Naive thymus-derived CD4-positive, alpha-beta T cell (primary cell): ENCODE measurements around the gene SPG7. TPM values are rescaled to one million over a fixed set of nuclear protein-coding genes. Genes with fewer than 3 reads are reported as not detected.

Experiments
- ATAC-seq: fragments of 150-1000 bp; cut with Tn5 transposase; 2 replicates; pipeline ENCODE4 v1.10.0; 2021; ENCODE audit warnings: mild to moderate bottlenecking, moderate library complexity
- CTCF ChIA-PET: fragments of 350-600 bp; sonication (Branson Sonifier 250); formaldehyde crosslinking; loops from one replicate; lab custom pipeline; 2021; ENCODE audit warnings: antibody characterized with exemption; lab: Charles Lee
- POLR2A ChIA-PET: fragments of 350-600 bp; sonication (Branson Sonifier 250); formaldehyde crosslinking; loops from one replicate; lab custom pipeline; 2021; ENCODE audit warnings: antibody characterized with exemption, inconsistent platforms; lab: Charles Lee
- DNase-seq, 9 donors: peaks; one replicate each; pipeline versions ENCODE4 v3.0.0 to v3.0.0-alpha.2; 2020 to 2022; ENCODE audit warnings: mixed read lengths in 1 of 9
- H3K27ac ChIP-seq: one replicate; pipeline ENCODE4 v1.7.0; 2013; ENCODE audit warnings: mild to moderate bottlenecking, low read depth, low read length, moderate library complexity
- H3K27me3 ChIP-seq, 2 donors: one replicate each; pipeline ENCODE4 v1.7.0; 2013; ENCODE audit warnings: low read length in 2 of 2, mild to moderate bottlenecking in 2 of 2, moderate library complexity in 2 of 2; ENCODE audit not compliant: control insufficient read depth in 2 of 2, insufficient read depth in 2 of 2
- H3K36me3 ChIP-seq, 3 experiments: 1 replicate in 2 of 3; 2 replicates in 1 of 3; pipeline ENCODE4 v1.7.0; 2013; ENCODE audit warnings: low read length in 3 of 3, mild to moderate bottlenecking in 3 of 3, moderate library complexity in 1 of 3; ENCODE audit not compliant: insufficient read depth in 3 of 3, control insufficient read depth in 2 of 3
- H3K4me1 ChIP-seq, 2 donors: one replicate each; pipeline ENCODE4 v1.7.0; 2013; ENCODE audit warnings: low read length in 2 of 2, mild to moderate bottlenecking in 2 of 2, moderate library complexity in 1 of 2; ENCODE audit not compliant: control insufficient read depth in 2 of 2, insufficient read depth in 2 of 2
- H3K4me3 ChIP-seq: 2 replicates; pipeline ENCODE4 v1.7.0; 2013; ENCODE audit warnings: mild to moderate bottlenecking, low read length
- H3K9me3 ChIP-seq, 3 experiments: 1 replicate in 2 of 3; 2 replicates in 1 of 3; pipeline ENCODE4 v1.7.0; 2013; ENCODE audit warnings: low read length in 3 of 3; ENCODE audit not compliant: control insufficient read depth in 2 of 3
- H3K27ac Mint-ChIP-seq, 9 donors: one replicate each; pipeline ENCODE4 v1.8.0; 2020 to 2022; ENCODE audit warnings: mixed read lengths in 9 of 9, mild to moderate bottlenecking in 8 of 9, moderate library complexity in 5 of 9, inconsistent platforms in 2 of 9
- H3K27me3 Mint-ChIP-seq, 5 donors: one replicate each; pipeline ENCODE4 v1.8.0; 2021 to 2022; ENCODE audit warnings: mixed read lengths in 5 of 5, mild to moderate bottlenecking in 1 of 5
- H3K36me3 Mint-ChIP-seq, 5 donors: one replicate each; pipeline ENCODE4 v1.8.0; 2020 to 2022; ENCODE audit warnings: mixed read lengths in 5 of 5, mild to moderate bottlenecking in 3 of 5, inconsistent platforms in 1 of 5
- H3K4me1 Mint-ChIP-seq, 7 donors: one replicate each; pipeline ENCODE4 v1.8.0; 2020 to 2022; ENCODE audit warnings: mixed read lengths in 7 of 7, mild to moderate bottlenecking in 3 of 7, inconsistent platforms in 1 of 7
- H3K4me3 Mint-ChIP-seq, 10 donors: one replicate each; pipeline ENCODE4 v1.8.0; 2020 to 2022; ENCODE audit warnings: mild to moderate bottlenecking in 10 of 10, mixed read lengths in 10 of 10, moderate library complexity in 6 of 10, inconsistent platforms in 2 of 10
- H3K9me3 Mint-ChIP-seq, 11 donors: one replicate each; pipeline ENCODE4 v1.8.0; 2020 to 2022; ENCODE audit warnings: mixed read lengths in 11 of 11, mild to moderate bottlenecking in 4 of 11, inconsistent platforms in 1 of 11, moderate library complexity in 1 of 11
- intact Hi-C, 2 donors: fragments of 100-400 bp; cut with micrococcal nuclease; formaldehyde crosslinking; loops; one replicate each; pipeline ENCODE4 v1.15.1; 2023
- polyA plus RNA-seq, 2 donors: library from polyadenylated mRNA; unstranded; fragments of 300-500 nt; fragmentation: Illumina TruSeq; gene quantifications; one replicate each; pipeline ENCODE4 v1.2.3, GENCODE V29; 2021
- total RNA-seq, 6 experiments: library from RNA in 5 of 6; stranded (reverse) in 5 of 6; gene quantifications; 1 replicate in 5 of 6; 2 replicates in 1 of 6; pipeline ENCODE4 v1.2.3 and lab custom pipeline; 2021 to 2026

SPG7 gene
- total and polyA plus RNA-seq, 7 experiments from 2014 or later: 48.6 to 181 (median 151) TPM

DNA sequence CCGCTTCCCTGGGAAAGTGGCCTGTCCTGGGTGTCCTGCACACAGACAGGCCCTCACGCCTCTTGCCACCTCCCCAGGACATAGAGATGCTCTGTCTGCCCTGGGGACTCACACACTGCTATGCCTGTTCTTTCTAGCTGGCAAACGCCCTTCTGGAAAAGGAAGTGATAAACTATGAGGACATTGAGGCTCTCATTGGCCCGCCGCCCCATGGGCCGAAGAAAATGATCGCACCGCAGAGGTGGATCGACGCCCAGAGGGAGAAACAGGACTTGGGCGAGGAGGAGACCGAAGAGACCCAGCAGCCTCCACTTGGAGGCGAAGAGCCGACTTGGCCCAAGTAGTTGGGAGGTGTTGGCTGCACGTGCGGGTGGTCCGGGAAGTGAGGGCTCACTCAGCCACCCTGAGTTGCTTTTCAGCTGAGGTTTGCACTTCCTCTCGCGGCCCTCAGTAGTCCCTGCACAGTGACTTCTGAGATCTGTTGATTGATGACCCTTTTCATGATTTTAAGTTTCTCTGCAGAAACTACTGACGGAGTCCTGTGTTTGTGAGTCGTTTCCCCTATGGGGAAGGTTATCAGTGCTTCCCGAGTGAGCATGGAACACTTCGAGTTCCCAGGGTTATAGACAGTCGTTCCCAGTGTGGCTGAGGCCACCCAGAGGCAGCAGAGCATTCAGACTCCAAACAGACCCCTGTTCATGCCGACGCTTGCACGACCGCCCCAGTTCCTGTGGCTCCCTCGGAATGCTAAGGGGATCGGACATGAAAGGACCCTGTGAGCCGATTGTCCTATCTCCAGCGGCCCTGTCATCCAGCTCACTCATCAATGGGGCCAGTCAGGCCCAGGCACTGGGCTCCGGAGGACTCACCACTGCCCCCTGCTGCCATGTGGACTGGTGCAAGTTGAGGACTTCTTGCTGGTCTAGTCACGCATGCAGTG is 48.8 kb downstream of the SPG7 start:
- Histone ChIP-seq H3K4me1 (peaks cover 8 to 13% of the 10 kb centered on the region in 2 donors), H3K27me3 (no peaks in the 10 kb centered on the region), H3K9me3 (no peaks in the 10 kb centered on the region), H3K27ac (no peak overlapping the region), H3K36me3 (peaks cover 3 to 61% (median 7%) of the 10 kb centered on the region in 3 experiments), H3K4me3 (no peak overlapping the region)
- intact Hi-C loops: loop anchor here (1.0 kb wide), 1 partner anchor 224 kb away; no protein-coding TSS in a partner anchor
- Mint-ChIP-seq H3K27me3 (no peaks in the 10 kb centered on the region), H3K9me3 (peaks cover 0 to 2% (median 0%) of the 10 kb centered on the region in 11 donors), H3K36me3 (peaks cover 5 to 24% (median 7%) of the 10 kb centered on the region in 5 donors), H3K4me1 (peaks cover 15 to 31% (median 25%) of the 10 kb centered on the region in 7 donors), H3K4me3 (peak overlapping the region; percentile 5 to 81 (median 56)), H3K27ac (peak overlapping the region; percentile 14 to 93 (median 80))
- ATAC-seq (peak; percentile 55), DNase-seq (peak; percentile 52 to 81 (median 71))
- ChIA-PET POLR2A (interaction anchor here (0.6 to 2.1 kb wide), 4 partner anchors 8 to 49 kb away, joined by 3 to 12 read pairs (median 4); partner anchors contain the start of gene SPG7), CTCF (interaction anchor here (0.5 to 1.2 kb wide), 6 partner anchors 8 to 241 kb away, joined by 3 to 8 read pairs (median 4); no protein-coding TSS in a partner anchor)

DNA sequence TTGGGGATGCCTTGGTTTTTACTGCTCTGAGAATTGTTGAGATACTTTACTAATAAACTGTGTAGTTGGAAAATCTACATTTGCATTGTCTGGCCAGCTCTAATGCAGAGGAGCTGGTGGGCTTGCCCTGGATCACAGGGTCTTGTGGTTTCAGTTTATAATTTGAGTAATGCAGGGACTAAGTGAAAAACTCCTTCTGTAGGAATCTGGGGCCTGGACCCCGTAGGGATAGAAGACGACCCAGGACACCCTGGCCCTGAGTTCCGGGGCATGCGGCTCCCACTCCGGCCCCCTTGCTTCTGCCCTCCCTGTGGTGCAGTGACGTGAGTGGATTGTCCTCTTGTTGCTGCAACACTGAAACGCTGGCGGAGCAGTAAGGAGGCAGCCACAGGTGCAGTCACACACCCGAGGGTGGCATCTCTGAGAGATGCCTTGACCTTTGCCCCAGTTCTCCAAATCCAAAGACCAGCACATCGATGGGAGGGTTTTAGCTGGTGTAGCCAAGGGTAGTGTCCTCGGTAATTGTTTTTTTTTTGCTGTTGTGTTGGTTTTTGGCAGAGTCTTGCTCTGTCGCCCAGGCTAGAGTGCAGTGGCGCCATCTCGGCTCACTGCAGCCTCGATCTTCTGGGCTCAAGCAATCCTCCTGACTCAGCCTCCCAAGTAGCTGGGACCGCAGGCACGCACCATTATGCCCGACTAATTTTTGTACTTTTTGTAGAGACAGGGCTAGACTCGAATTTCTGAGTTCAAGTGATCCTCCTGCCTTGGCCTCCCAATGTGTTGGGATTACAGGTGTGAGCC is 49.7 kb downstream of the SPG7 start:
- DNase-seq (no peak), ATAC-seq (no peak)
- Mint-ChIP-seq H3K9me3 (peaks cover 0 to 2% (median 0%) of the 10 kb centered on the region in 11 donors), H3K4me3 (peak overlapping the region; percentile 5 to 81 (median 56)), H3K27me3 (no peaks in the 10 kb centered on the region), H3K27ac (peak overlapping the region; percentile 14 to 93 (median 80)), H3K36me3 (peaks cover 11 to 27% (median 12%) of the 10 kb centered on the region in 5 donors), H3K4me1 (peaks cover 22 to 39% (median 31%) of the 10 kb centered on the region in 7 donors)
- no peak overlapping the region for H3K4me3 ChIP-seq
- H3K4me1 ChIP-seq: peaks cover 17 to 22% of the 10 kb centered on the region in 2 donors
- ChIA-PET CTCF (interaction anchor here (0.6 to 1.2 kb wide), 4 partner anchors 23 to 241 kb away, joined by 3 to 8 read pairs (median 4); no protein-coding TSS in a partner anchor), POLR2A (interaction anchor here (0.6 to 2.2 kb wide), 7 partner anchors 16 to 121 kb away, joined by 3 to 12 read pairs (median 5); partner anchors contain the start of gene SPG7)
- H3K27me3 ChIP-seq: no peaks in the 10 kb centered on the region
- intact Hi-C loops: loop anchor here (1.0 kb wide), 1 partner anchor 225 kb away; no protein-coding TSS in a partner anchor
- H3K27ac ChIP-seq: no peak overlapping the region
- no peaks in the 10 kb centered on the region for H3K9me3 ChIP-seq
- peaks cover 4 to 61% (median 12%) of the 10 kb centered on the region in 3 experiments for H3K36me3 ChIP-seq

DNA sequence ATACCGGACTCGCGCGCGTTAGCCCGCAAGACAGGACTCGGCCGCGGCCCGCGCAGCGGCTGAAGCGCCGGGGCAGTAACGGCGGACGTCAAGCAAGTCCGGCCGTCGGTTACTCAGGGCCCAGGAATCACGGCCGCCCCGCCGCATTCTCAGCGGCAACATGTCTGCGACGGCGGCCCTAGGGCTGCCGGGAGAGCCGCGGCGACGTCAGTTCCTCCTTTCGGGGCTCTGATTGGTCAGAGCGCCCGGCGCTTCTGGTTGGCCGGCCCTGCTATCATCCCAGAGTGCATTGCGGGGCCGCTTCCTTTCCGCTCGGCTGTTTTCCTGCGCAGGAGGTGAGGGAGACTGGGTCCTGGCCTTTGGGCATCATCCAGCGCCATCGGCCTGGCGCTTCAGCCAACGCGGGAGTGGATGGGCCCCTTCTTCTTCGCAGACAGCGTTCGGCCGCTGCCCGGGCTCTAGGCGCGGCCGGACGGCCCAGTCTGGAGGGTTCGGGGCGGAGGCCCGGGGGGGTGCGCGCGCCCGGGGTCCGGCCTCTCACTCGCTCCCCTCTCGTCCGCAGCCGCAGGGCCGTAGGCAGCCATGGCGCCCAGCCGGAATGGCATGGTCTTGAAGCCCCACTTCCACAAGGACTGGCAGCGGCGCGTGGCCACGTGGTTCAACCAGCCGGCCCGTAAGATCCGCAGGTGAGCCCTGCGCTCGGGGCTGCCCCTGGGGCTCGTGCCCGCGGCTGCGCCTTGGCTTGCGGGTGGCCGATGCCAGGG is 52.4 kb downstream of the SPG7 start, which contains the start of gene RPL13:
Gene RPL13, plus strand, starts transcription at position 305 of the 764 bp plus-strand sequence. Its CDS starts 278 bp downstream, at position 583.
- ChIA-PET CTCF (no interaction called here), POLR2A (interaction anchor here (0.6 to 2.2 kb wide), 10 partner anchors 8 to 245 kb away, joined by 3 to 10 read pairs (median 5); partner anchors contain the start of genes CPNE7 and SPG7)
- intact Hi-C loops: loop anchor here (1.0 to 5.0 kb wide), 19 partner anchors 11 to 1608 kb away; partner anchors contain the start of genes ANKRD11 (in 2 of the 2), SPG7 (in 2 of the 2), BANP (in 1 of the 2) and CDH15 (in 1 of the 2)
- ATAC-seq (peak; percentile 96), DNase-seq (peak; percentile 79 to 95 (median 92))
- peak within 1 kb of the TSS; percentile 85 to 99 (median 96) for H3K4me3 Mint-ChIP-seq
- Histone ChIP-seq H3K27ac (peak within 1 kb of the TSS; percentile 87), H3K4me3 (peak within 1 kb of the TSS; percentile 97), H3K36me3 (peaks cover 16 to 59% (median 26%) of the 10 kb centered on the region in 3 experiments), H3K4me1 (peaks cover 24 to 42% of the 10 kb centered on the region in 2 donors), H3K27me3 (no peaks in the 10 kb centered on the region), H3K9me3 (no peaks in the 10 kb centered on the region)
- no peaks in the 10 kb centered on the region for H3K27me3 Mint-ChIP-seq
- peaks cover 11 to 40% (median 15%) of the 10 kb centered on the region in 5 donors for H3K36me3 Mint-ChIP-seq
- peaks cover 33 to 63% (median 55%) of the 10 kb centered on the region in 7 donors for H3K4me1 Mint-ChIP-seq
- peak within 1 kb of the TSS; percentile 92 to 99 (median 98) for H3K27ac Mint-ChIP-seq
- H3K9me3 Mint-ChIP-seq: peaks cover 0 to 3% (median 0%) of the 10 kb centered on the region in 11 donors

DNA sequence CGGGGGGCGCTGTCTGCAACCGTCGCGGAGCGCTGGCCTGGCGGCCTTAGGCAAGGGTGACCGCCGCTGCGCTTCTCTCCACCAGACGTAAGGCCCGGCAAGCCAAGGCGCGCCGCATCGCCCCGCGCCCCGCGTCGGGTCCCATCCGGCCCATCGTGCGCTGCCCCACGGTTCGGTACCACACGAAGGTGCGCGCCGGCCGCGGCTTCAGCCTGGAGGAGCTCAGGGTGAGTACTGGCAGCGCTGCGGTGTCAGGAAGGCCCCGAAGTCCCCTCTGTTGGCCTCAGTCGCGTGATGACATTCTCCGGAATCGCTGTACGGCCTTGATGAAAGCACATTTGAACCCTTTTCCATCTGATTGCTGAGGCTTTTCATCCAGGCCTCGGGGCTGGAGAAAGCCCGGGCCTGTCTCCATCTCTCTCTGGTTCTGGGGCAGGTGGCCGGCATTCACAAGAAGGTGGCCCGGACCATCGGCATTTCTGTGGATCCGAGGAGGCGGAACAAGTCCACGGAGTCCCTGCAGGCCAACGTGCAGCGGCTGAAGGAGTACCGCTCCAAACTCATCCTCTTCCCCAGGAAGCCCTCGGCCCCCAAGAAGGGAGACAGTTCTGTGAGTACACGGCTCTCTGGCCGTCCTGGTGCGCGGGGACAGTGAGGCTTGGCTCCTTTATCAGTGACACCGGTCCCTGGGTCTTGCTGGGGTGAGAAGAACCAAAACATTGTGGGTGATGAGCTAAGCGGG is 53.1 kb downstream of the SPG7 start:
- CTCF ChIA-PET: no interaction called here
- H3K27ac ChIP-seq: peak overlapping the region; percentile 87
- H3K4me3 Mint-ChIP-seq: peak overlapping the region; percentile 85 to 99 (median 96)
- peak overlapping the region; percentile 78 to 98 (median 88) for H3K27ac Mint-ChIP-seq
- DNase-seq (peak in 1 of 9 donors; percentile 9), ATAC-seq (no peak)
- H3K4me1 ChIP-seq: peaks cover 31 to 49% of the 10 kb centered on the region in 2 donors
- H3K27me3 Mint-ChIP-seq: no peaks in the 10 kb centered on the region
- H3K9me3 ChIP-seq: no peaks in the 10 kb centered on the region
- peaks cover 16 to 52% (median 26%) of the 10 kb centered on the region in 3 experiments for H3K36me3 ChIP-seq
- H3K4me1 Mint-ChIP-seq: peaks cover 41 to 67% (median 62%) of the 10 kb centered on the region in 7 donors
- peak overlapping the region; percentile 97 for H3K4me3 ChIP-seq
- intact Hi-C loops: loop anchor here (2.0 to 5.0 kb wide), 8 partner anchors 27 to 1609 kb away; partner anchors contain the start of genes BANP (in 1 of the 2) and CDH15 (in 1 of the 2)
- POLR2A ChIA-PET: interaction anchor here (0.6 to 2.2 kb wide), 8 partner anchors 9 to 247 kb away, joined by 3 to 9 read pairs (median 4); partner anchors contain the start of gene CPNE7
- H3K27me3 ChIP-seq: no peaks in the 10 kb centered on the region
- H3K36me3 Mint-ChIP-seq: peaks cover 11 to 40% (median 15%) of the 10 kb centered on the region in 5 donors
- peaks cover 0 to 3% (median 0%) of the 10 kb centered on the region in 11 donors for H3K9me3 Mint-ChIP-seq
